Measurements from ENCODE around the gene GSG1.

DNA sequence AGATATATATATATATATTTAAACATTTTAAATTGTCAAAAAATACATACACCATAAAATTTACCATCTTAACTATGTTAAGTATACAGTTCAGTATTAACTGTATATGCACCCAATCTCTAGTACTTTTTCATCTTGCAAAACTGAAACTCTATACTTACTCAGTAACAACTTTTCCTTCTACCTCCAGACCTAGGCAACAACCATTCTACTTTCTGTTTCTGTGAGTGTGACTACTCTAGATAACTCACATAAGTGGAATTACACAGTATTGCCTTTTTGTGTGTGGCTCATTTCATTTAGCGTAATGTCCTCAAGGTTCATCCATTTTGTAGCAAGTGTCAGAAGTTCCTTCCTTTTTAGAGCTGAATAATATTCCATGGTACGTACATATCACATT lies 51.0 kb downstream of the GSG1 start:
- TF ChIP-seq SP1 (IDR thresholded peaks at IDR 0.05; ENCODE audit: low read depth, low read length) (no peak), CREB1 (IDR thresholded peaks at IDR 0.05) (no peak), CTCF (IDR thresholded peaks at IDR 0.05; ENCODE audit: control extremely low read depth in 1 of 3, insufficient read depth in 1 of 3, low read depth in 1 of 3, low read length in 3 of 3) (no peak), EZH2 (IDR thresholded peaks at IDR 0.05; ENCODE audit: low read depth, low read length, severe bottlenecking) (no peak), POLR2A (IDR thresholded peaks at IDR 0.05; ENCODE audit: control extremely low read depth in 1 of 2, low read depth in 2 of 2, low read length in 2 of 2) (no peak), RAD21 (IDR thresholded peaks at IDR 0.05 in 1 of 2, conservative IDR thresholded peaks at IDR 0.05 in 1 of 2; ENCODE audit: low read depth in 2 of 2, low read length in 2 of 2) (no peak), EP300 (IDR thresholded peaks at IDR 0.05; ENCODE audit: borderline replicate concordance in 1 of 2, low read depth in 2 of 2, low read length in 2 of 2) (no peak)

Measured in H1 (cell line).